ENCODE measurements around the gene CNBP.

DNA sequence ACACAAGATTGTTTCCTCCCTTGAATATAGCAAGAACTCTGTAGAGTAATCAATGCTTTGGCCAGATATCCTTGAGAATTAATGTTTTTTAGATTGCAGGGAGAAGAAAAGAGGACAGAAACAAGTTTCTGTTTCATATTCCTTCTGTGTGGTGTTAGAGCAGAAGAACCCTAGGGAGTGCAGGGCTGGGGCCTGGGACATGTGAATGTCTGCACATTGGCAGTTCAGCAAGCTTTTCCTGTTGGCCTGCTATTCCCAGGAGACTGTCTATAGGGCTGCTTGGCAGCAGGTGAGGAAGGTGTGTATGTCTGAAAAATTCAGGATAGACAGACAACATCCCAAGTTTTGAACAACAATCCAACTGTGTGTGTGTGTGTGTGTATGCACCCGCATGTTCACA lies 13.6 kb upstream of the CNBP start:
- no peak for TF ChIP-seq EZH2 (IDR thresholded peaks at IDR 0.05; ENCODE audit: insufficient read depth, poor library complexity, severe bottlenecking)
- no peak for TF ChIP-seq EZH2phosphoT487 (IDR thresholded peaks at IDR 0.05; ENCODE audit: insufficient read depth, low read depth)

Measured in GM23248 (cell line).